Effector memory CD4-positive, alpha-beta T cell (primary cell): ENCODE data around the gene FECH.
"Not testable (repeated sequence)": the region's sequence is repeated elsewhere in the genome, so short reads cannot be mapped to it uniquely, and the experiment has no call there.

Source experiments
- DNase-seq, 3 donors: peaks; one replicate each; pipeline ENCODE4 v3.0.0-alpha.2; 2020
- H3K27ac ChIP-seq: 2 replicates; pipeline ENCODE4 v1.7.0; 2013; ENCODE audit warnings: mild to moderate bottlenecking, low read length, moderate library complexity; ENCODE audit not compliant: insufficient read depth, poor library complexity, severe bottlenecking
- H3K27me3 ChIP-seq: replicated peaks from 2 replicates; pipeline ENCODE4 v1.7.0; 2013; ENCODE audit warnings: mild to moderate bottlenecking, low read length; ENCODE audit not compliant: insufficient read depth, control insufficient read depth, poor library complexity, severe bottlenecking
- H3K36me3 ChIP-seq: 2 replicates; pipeline ENCODE4 v1.7.0; 2013; ENCODE audit warnings: mild to moderate bottlenecking, low read length, moderate library complexity; ENCODE audit not compliant: control insufficient read depth, insufficient read depth
- H3K4me1 ChIP-seq: 2 replicates; pipeline ENCODE4 v1.7.0; 2013; ENCODE audit warnings: low read length, mild to moderate bottlenecking; ENCODE audit not compliant: control insufficient read depth, insufficient read depth, poor library complexity, severe bottlenecking
- H3K4me3 ChIP-seq: 2 replicates; pipeline ENCODE4 v1.7.0; 2013; ENCODE audit warnings: low read length, low read depth, mild to moderate bottlenecking; ENCODE audit not compliant: insufficient read depth, poor library complexity, severe bottlenecking
- H3K9me3 ChIP-seq: 2 replicates; pipeline ENCODE4 v1.7.0; 2013; ENCODE audit warnings: mild to moderate bottlenecking, low read length, moderate library complexity; ENCODE audit not compliant: control insufficient read depth

The FECH gene

DNA sequence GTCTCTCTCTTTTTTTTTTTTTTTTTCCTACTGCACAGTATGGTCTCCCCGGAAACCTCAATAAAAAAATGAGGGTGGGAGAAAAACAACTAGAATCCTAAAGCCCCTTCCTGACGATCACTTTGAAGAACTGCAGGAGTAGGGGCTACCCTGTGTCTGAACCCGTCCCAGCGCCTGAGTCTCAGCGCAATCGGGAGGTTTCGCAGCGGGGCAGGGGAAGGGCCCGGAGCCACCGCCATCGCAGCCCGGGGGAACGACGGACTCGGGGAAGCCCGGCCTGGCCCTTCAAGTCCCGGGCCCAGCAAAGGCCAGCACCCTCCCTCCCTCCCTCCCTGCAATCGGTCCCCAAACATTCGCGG is 34.7 kb upstream of the FECH start:
- no peaks in the 10 kb centered on the region for H3K27me3 ChIP-seq
- peak overlapping the region; percentile 67 for H3K4me3 ChIP-seq
- peak in 1 of 3 donors; percentile 11 for DNase-seq
- H3K27ac ChIP-seq: peak overlapping the region; percentile 85
- no peaks in the 10 kb centered on the region for H3K9me3 ChIP-seq
- peaks cover 14% of the 10 kb centered on the region for H3K4me1 ChIP-seq
- H3K36me3 ChIP-seq: peaks cover 5% of the 10 kb centered on the region

DNA sequence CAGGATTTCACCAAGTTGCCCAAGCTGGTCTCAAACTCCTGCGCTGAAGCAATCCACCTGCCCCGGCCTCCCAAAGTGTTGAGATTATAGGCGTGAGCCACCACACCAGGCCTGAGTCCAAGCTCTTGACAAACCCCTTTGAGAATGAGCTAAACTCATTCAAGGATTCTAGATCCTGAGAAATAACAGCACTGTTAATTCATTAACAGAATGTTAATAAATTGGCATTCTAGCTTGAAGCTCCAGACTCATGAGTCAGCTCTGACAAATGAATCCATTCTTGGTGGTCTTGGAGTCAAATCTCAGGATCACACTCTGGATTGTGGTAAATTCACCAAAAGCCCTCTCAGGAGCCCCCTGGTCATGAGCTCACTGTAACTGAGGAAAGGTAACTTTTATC is 33.4 kb upstream of the FECH start:
- H3K4me1 ChIP-seq: peaks cover 14% of the 10 kb centered on the region
- H3K27ac ChIP-seq: no peak overlapping the region
- H3K9me3 ChIP-seq: no peaks in the 10 kb centered on the region
- no peaks in the 10 kb centered on the region for H3K27me3 ChIP-seq
- DNase-seq: no peak
- no peak overlapping the region for H3K4me3 ChIP-seq
- H3K36me3 ChIP-seq: peaks cover 11% of the 10 kb centered on the region

DNA sequence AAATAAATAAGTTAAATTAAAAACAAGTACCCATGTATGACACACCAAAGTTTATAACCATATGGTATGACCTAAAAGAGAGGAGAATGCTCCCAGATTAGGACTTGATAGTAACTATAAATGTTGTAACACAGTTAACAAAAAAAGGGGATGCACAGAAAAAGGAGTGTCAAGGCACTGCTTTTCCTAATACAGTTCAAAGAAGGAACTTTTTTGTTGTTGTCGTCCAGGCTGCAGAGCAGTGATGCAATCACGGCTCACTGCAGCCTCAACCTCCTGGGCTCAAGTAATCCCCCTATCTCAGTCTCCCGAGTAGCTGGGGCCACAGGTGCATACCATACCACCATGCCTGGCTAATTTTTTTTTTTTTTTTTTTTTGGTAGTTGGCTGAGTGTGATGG is 32.4 kb upstream of the FECH start:
- no peak for DNase-seq
- Histone ChIP-seq H3K9me3 (no peaks in the 10 kb centered on the region), H3K4me3 (no peak overlapping the region), H3K36me3 (peaks cover 18% of the 10 kb centered on the region), H3K27ac (no peak overlapping the region), H3K27me3 (no peaks in the 10 kb centered on the region), H3K4me1 (peaks cover 14% of the 10 kb centered on the region)

GRCh38 chr18:57603871-57604270 is 17.4 kb upstream of the FECH start:
- H3K36me3 ChIP-seq: peaks cover 83% of the 10 kb centered on the region
- no peak overlapping the region for H3K27ac ChIP-seq
- no peaks in the 10 kb centered on the region for H3K4me1 ChIP-seq
- no peaks in the 10 kb centered on the region for H3K9me3 ChIP-seq
- no peaks in the 10 kb centered on the region for H3K27me3 ChIP-seq
- no peak overlapping the region for H3K4me3 ChIP-seq
- DNase-seq: no peak

DNA sequence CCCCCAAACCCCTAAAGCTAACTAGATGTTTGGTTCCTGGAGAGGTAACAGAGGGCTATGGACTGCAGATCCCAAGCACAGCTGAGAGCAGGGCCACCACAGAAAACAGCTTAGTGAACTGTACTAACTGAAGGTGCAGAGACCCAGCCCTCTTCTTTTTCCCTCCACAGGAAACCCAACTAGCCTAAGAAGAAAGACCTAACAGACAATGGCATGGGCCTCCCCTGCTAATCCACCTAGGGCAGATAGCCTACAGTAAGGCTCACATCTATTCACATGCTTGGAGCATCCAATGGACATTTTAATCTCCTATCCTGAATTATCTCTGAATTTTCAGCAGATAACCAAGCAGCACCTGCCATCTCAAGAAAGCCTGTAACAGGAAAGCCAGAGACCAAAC is 8.8 kb upstream of the FECH start:
- no peak overlapping the region for H3K27ac ChIP-seq
- no peak for DNase-seq
- H3K27me3 ChIP-seq: no peaks in the 10 kb centered on the region
- no peaks in the 10 kb centered on the region for H3K9me3 ChIP-seq
- H3K4me1 ChIP-seq: no peaks in the 10 kb centered on the region
- H3K4me3 ChIP-seq: no peak overlapping the region
- peaks cover 10% of the 10 kb centered on the region for H3K36me3 ChIP-seq

- H3K27ac ChIP-seq, H3K9me3 ChIP-seq, H3K36me3 ChIP-seq, H3K4me3 ChIP-seq, H3K4me1 ChIP-seq, H3K27me3 ChIP-seq, DNase-seq: not testable (repeated sequence)
Measured at GRCh38 chr18:57592716-57593115, 6.2 kb upstream of the FECH start.

- Histone ChIP-seq H3K27ac (no peak overlapping the region), H3K9me3 (no peaks in the 10 kb centered on the region), H3K27me3 (no peaks in the 10 kb centered on the region), H3K4me1 (peaks cover 6% of the 10 kb centered on the region), H3K36me3 (no peaks in the 10 kb centered on the region), H3K4me3 (no peak overlapping the region)
- no peak for DNase-seq
Measured at GRCh38 chr18:57589161-57589560, 2.7 kb upstream of the FECH start.

- DNase-seq: no peak
- Histone ChIP-seq H3K36me3 (no peaks in the 10 kb centered on the region), H3K4me3 (peak overlapping the region; percentile 81), H3K27me3 (no peaks in the 10 kb centered on the region), H3K4me1 (peaks cover 6% of the 10 kb centered on the region), H3K9me3 (no peaks in the 10 kb centered on the region), H3K27ac (no peak overlapping the region)
Measured at GRCh38 chr18:57587098-57587661, 678 bp upstream of the FECH start.

- Histone ChIP-seq H3K27ac (peak overlapping the region; percentile 50), H3K27me3 (no peaks in the 10 kb centered on the region), H3K36me3 (no peaks in the 10 kb centered on the region), H3K4me3 (peak overlapping the region; percentile 81), H3K4me1 (peaks cover 6% of the 10 kb centered on the region), H3K9me3 (no peaks in the 10 kb centered on the region)
- no peak for DNase-seq
Measured at GRCh38 chr18:57585855-57586250, 649 bp downstream of the FECH start.

DNA sequence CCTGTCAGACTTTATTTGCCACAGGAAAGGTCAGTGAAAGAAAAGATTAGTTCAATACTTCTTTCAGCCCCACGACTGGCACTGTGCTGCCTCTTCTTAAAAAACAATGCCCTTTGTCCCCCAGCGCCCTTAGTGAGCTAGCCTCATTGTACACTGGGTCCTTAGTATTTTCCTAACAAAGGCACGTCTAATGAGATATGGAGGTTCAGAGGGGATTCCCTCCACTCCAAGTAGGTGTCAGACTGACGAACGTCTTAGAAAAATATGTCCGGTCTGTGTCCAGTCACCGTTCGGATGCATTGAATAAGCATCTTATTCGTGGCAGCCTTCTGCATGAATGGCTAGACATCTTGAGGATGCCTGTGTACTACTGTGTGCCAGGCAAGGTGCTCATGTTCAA is 1.1 kb downstream of the FECH start:
- Histone ChIP-seq H3K36me3 (no peaks in the 10 kb centered on the region), H3K9me3 (no peaks in the 10 kb centered on the region), H3K4me3 (peak overlapping the region; percentile 81), H3K27me3 (no peaks in the 10 kb centered on the region), H3K4me1 (peaks cover 6% of the 10 kb centered on the region), H3K27ac (no peak overlapping the region)
- DNase-seq: no peak

GRCh38 chr18:57584444-57584843 is 2.1 kb downstream of the FECH start:
- Histone ChIP-seq H3K4me3 (no peak overlapping the region), H3K27me3 (no peaks in the 10 kb centered on the region), H3K36me3 (no peaks in the 10 kb centered on the region), H3K4me1 (peaks cover 6% of the 10 kb centered on the region), H3K27ac (no peak overlapping the region), H3K9me3 (no peaks in the 10 kb centered on the region)
- no peak for DNase-seq
